GM23338 (cell line): ENCODE measurements around the gene NAE1. TPM values are rescaled to one million over a fixed set of nuclear protein-coding genes. Genes with fewer than 3 reads are reported as not detected.

Experiments
- ATAC-seq: fragments of 200-7000 bp; cut with Tn5 transposase; 3 replicates; pipeline ENCODE4 v1.9.1; 2020
- DNase-seq: peaks from one replicate; pipeline ENCODE4 v3.0.0-alpha.2; 2015; ENCODE audit warnings: low spot score
- H2AFZ ChIP-seq: fragments of 200-600 bp; sonication (generic); 2 replicates; pipeline ENCODE4 v1.8.0; 2016; ENCODE audit warnings: antibody characterized with exemption, mild to moderate bottlenecking, moderate library complexity
- H3F3A ChIP-seq: fragments of 200-600 bp; sonication (generic); replicated peaks from 2 replicates; pipeline ENCODE4 v1.8.0; 2017; ENCODE audit warnings: antibody characterized with exemption, mixed run types, low read depth
- H3K27ac ChIP-seq: fragments of 200-600 bp; sonication (generic); 2 replicates; pipeline ENCODE4 v1.6.1; 2016; ENCODE audit warnings: low read depth
- H3K27me3 ChIP-seq: fragments of 200-600 bp; sonication (generic); 2 replicates; pipeline ENCODE4 v1.8.0; 2016; ENCODE audit warnings: mild to moderate bottlenecking, mixed run types, moderate library complexity; ENCODE audit not compliant: insufficient read depth
- H3K36me3 ChIP-seq: fragments of 200-600 bp; sonication (generic); 2 replicates; pipeline ENCODE4 v1.8.0; 2016; ENCODE audit warnings: mild to moderate bottlenecking; ENCODE audit not compliant: insufficient read depth
- H3K4me1 ChIP-seq: fragments of 200-600 bp; sonication (generic); 2 replicates; pipeline ENCODE4 v1.8.0; 2016; ENCODE audit warnings: mild to moderate bottlenecking, moderate library complexity; ENCODE audit not compliant: insufficient read depth
- H3K4me2 ChIP-seq: fragments of 200-600 bp; sonication (generic); 2 replicates; pipeline ENCODE4 v1.7.1; 2017; ENCODE audit warnings: mixed run types
- H3K4me3 ChIP-seq: fragments of 200-600 bp; sonication (generic); 2 replicates; pipeline ENCODE4 v1.6.1; 2016; ENCODE audit warnings: mixed run types
- H3K79me2 ChIP-seq: fragments of 200-600 bp; sonication (generic); replicated peaks from 2 replicates; pipeline ENCODE4 v1.8.0; 2017; ENCODE audit warnings: mild to moderate bottlenecking; ENCODE audit not compliant: insufficient read depth
- H3K9me2 ChIP-seq: fragments of 200-600 bp; sonication (generic); 2 replicates; pipeline ENCODE4 v1.8.0; 2017; ENCODE audit not compliant: insufficient read depth
- H4K20me1 ChIP-seq: fragments of 200-600 bp; sonication (generic); replicated peaks from 2 replicates; pipeline ENCODE4 v1.8.0; 2017; ENCODE audit warnings: mild to moderate bottlenecking; ENCODE audit not compliant: insufficient read depth
- H3K27ac Mint-ChIP-seq: 2 replicates; pipeline ENCODE4 v1.8.0; 2020; ENCODE audit warnings: inconsistent platforms, mild to moderate bottlenecking, moderate library complexity, mixed read lengths
- H3K27me3 Mint-ChIP-seq: 3 replicates; pipeline ENCODE4 v1.8.0; 2022; ENCODE audit warnings: low read depth, mild to moderate bottlenecking, moderate library complexity, mixed read lengths, inconsistent platforms; ENCODE audit not compliant: insufficient read depth, poor library complexity
- H3K36me3 Mint-ChIP-seq: 3 replicates; pipeline ENCODE4 v1.8.0; 2021; ENCODE audit warnings: low read depth, mild to moderate bottlenecking, inconsistent platforms, moderate library complexity, mixed read lengths
- H3K4me1 Mint-ChIP-seq: 3 replicates; pipeline ENCODE4 v1.8.0; 2020; ENCODE audit warnings: mild to moderate bottlenecking, inconsistent platforms, mixed read lengths
- H3K4me3 Mint-ChIP-seq: 3 replicates; pipeline ENCODE4 v1.8.0; 2021; ENCODE audit warnings: moderate library complexity, mild to moderate bottlenecking, inconsistent platforms, mixed read lengths
- H3K9me3 Mint-ChIP-seq: 3 replicates; pipeline ENCODE4 v1.8.0; 2020; ENCODE audit warnings: moderate library complexity, mild to moderate bottlenecking, inconsistent platforms, mixed read lengths
- CREB1 ChIP-seq: fragments of 250-450 bp; sonication (Bioruptor Pico); IDR thresholded peaks from 2 replicates; pipeline ENCODE4 v1.5.0; 2020; ENCODE audit warnings: low read depth, mild to moderate bottlenecking, moderate library complexity
- CTCF ChIP-seq, 2 experiments: fragments of 200-600 bp in 1 of 2; sonication (generic) in 1 of 2; conservative IDR thresholded peaks; 2 replicates each; pipeline versions ENCODE4 v1.5.1 to v1.6.1; 2016 to 2017; ENCODE audit warnings: antibody characterized with exemption in 2 of 2, low read depth in 2 of 2, mild to moderate bottlenecking in 2 of 2, moderate library complexity in 1 of 2
- ETS1 ChIP-seq: IDR thresholded peaks from 2 replicates; pipeline ENCODE4 v1.6.1; 2016; ENCODE audit warnings: antibody characterized with exemption
- EZH2 ChIP-seq: fragments of 200-600 bp; sonication (generic); IDR thresholded peaks from one replicate; pipeline ENCODE4 v1.8.0; 2017; ENCODE audit warnings: antibody characterized with exemption, mild to moderate bottlenecking, low read depth; ENCODE audit not compliant: unreplicated experiment
- EZH2phosphoT487 ChIP-seq: fragments of 200-600 bp; sonication (generic); IDR thresholded peaks from one replicate; pipeline ENCODE4 v1.8.1; 2018; ENCODE audit warnings: antibody characterized with exemption; ENCODE audit not compliant: unreplicated experiment
- JUNB ChIP-seq: IDR thresholded peaks from one replicate; pipeline ENCODE4 v1.6.1; 2016; ENCODE audit warnings: antibody characterized with exemption; ENCODE audit not compliant: unreplicated experiment
- NANOG ChIP-seq: IDR thresholded peaks from 2 replicates; pipeline ENCODE4 v1.6.1; 2016; ENCODE audit warnings: antibody characterized with exemption, borderline replicate concordance
- POLR2AphosphoS5 ChIP-seq: IDR thresholded peaks from 2 replicates; pipeline ENCODE4 v1.6.1; 2016; ENCODE audit warnings: antibody characterized with exemption, low read depth
- REST ChIP-seq: IDR thresholded peaks from one replicate; pipeline ENCODE4 v1.6.1; 2018; ENCODE audit warnings: antibody characterized with exemption; ENCODE audit not compliant: unreplicated experiment
- STAT1 ChIP-seq: IDR thresholded peaks from one replicate; pipeline ENCODE4 v1.6.1; 2016; ENCODE audit warnings: antibody characterized with exemption; ENCODE audit not compliant: unreplicated experiment
- ZNF114 ChIP-seq: fragments of 250-450 bp; sonication (Bioruptor Pico); IDR thresholded peaks from 2 replicates; pipeline ENCODE4 v1.5.0; 2020; ENCODE audit warnings: mild to moderate bottlenecking, moderate library complexity
- ZNF331 ChIP-seq: fragments of 250-450 bp; sonication (Bioruptor Pico); IDR thresholded peaks from 2 replicates; pipeline ENCODE4 v1.5.0; 2020; ENCODE audit warnings: low read depth, mild to moderate bottlenecking, moderate library complexity
- ZNF462 ChIP-seq: fragments of 250-450 bp; sonication (Bioruptor Pico); IDR thresholded peaks from 2 replicates; pipeline ENCODE4 v1.5.0; 2020; ENCODE audit warnings: mild to moderate bottlenecking, moderate library complexity
- polyA plus RNA-seq: library from polyadenylated mRNA; unstranded; fragments of >200 nt; fragmentation: Nextera tagmentation; extraction: Ambion mirVana; gene quantifications from 2 replicates; pipeline ENCODE4 v1.2.1, GENCODE V29; 2016
- total RNA-seq: library from RNA; depleted of rRNA; stranded (reverse); fragments of >200 nt; shearing (Covaris generic); gene quantifications from 2 replicates; pipeline ENCODE4 v1.2.3, GENCODE V29; 2014

Gene NAE1
- total and polyA plus RNA-seq, 2 experiments from 2014 or later, result 139 to 209 TPM

- Histone ChIP-seq H3K4me1 (no peaks in the 10 kb centered on the region), H3K79me2 (no peaks in the 10 kb centered on the region), H3F3A (no peaks in the 10 kb centered on the region), H3K27ac (no peak overlapping the region), H3K4me2 (no peak overlapping the region), H3K36me3 (no peaks in the 10 kb centered on the region), H3K9me2 (no peaks in the 10 kb centered on the region), H4K20me1 (no peaks in the 10 kb centered on the region), H3K27me3 (peaks cover 20% of the 10 kb centered on the region), H3K4me3 (no peak overlapping the region), H2AFZ (no peak overlapping the region)
- Mint-ChIP-seq H3K27me3 (peaks cover 16% of the 10 kb centered on the region), H3K4me1 (peaks cover 12% of the 10 kb centered on the region), H3K36me3 (no peaks in the 10 kb centered on the region), H3K9me3 (no peaks in the 10 kb centered on the region; the same call in 2 of the 3 replicates), H3K27ac (no peak overlapping the region), H3K4me3 (no peak overlapping the region)
- TF ChIP-seq ZNF462 (CRISPR knock-in tag) (no peak), NANOG (no peak), REST (no peak), EZH2 (no peak), ZNF331 (CRISPR knock-in tag) (no peak), STAT1 (no peak), CTCF (conservative IDR thresholded peaks at IDR 0.05; ENCODE audit: low read depth in 2 of 2) (no peak), JUNB (no peak), EZH2phosphoT487 (no peak), ETS1 (no peak), POLR2AphosphoS5 (no peak), CREB1 (CRISPR knock-in tag) (no peak), ZNF114 (CRISPR knock-in tag) (no peak)
- no peak for ATAC-seq
- DNase-seq, result no peak
These were observed 19.5 kb upstream of the NAE1 start for GRCh38 chr16:66850115-66850815.
